Subcutaneous adipose tissue (tissue), 4 donors: Measurements from ENCODE around the gene PRR14L. TPM values are rescaled to one million over a fixed set of nuclear protein-coding genes. Genes with fewer than 3 reads are reported as not detected.

Experiments used
- CTCF ChIP-seq: fragments of 450-650 bp; IDR thresholded peaks from one replicate; pipeline ENCODE4 v1.5.1; 2016; ENCODE audit warnings: low read depth, mild to moderate bottlenecking, control low read depth, antibody characterized with exemption, moderate library complexity
- total RNA-seq, 4 donors: library from RNA; depleted of rRNA; stranded (reverse); fragments of >200 nt; gene quantifications; one replicate each; pipeline ENCODE4 v1.1.0, GENCODE V29; 2016

The PRR14L gene
- total RNA-seq, 4 donors from 2014 or later, result 17.7 to 33.9 (median 27.4) TPM

GRCh38 chr22:31683181-31684105, 66.5 kb downstream of the PRR14L start:
- TF ChIP-seq CTCF, result no peak

- TF ChIP-seq CTCF, result no peak
Measured at GRCh38 chr22:31682751-31683150, 67.2 kb downstream of the PRR14L start.

GRCh38 chr22:31681349-31682345, 68.3 kb downstream of the PRR14L start:
- no peak for TF ChIP-seq CTCF

- no peak for TF ChIP-seq CTCF
Measured at GRCh38 chr22:31680861-31681341, 69.0 kb downstream of the PRR14L start.

- no peak for TF ChIP-seq CTCF
Measured at GRCh38 chr22:31678748-31679147, 71.2 kb downstream of the PRR14L start.

GRCh38 chr22:31676700-31677099, 73.2 kb downstream of the PRR14L start:
- TF ChIP-seq CTCF, result no peak

- TF ChIP-seq CTCF, result no peak
Measured at GRCh38 chr22:31662668-31663037, 87.3 kb downstream of the PRR14L start.
